Ascending aorta (tissue), 2 donors: ENCODE measurements around the gene RPS28. TPM values are rescaled to one million over a fixed set of nuclear protein-coding genes. Genes with fewer than 3 reads are reported as not detected.

Experiments used
- DNase-seq, 2 donors: peaks; one replicate each; pipeline ENCODE4 v3.0.0-alpha.2; 2019; ENCODE audit warnings: low spot score in 2 of 2
- H3K27ac ChIP-seq, 2 donors: fragments of 200-600 bp; sonication (generic); one replicate each; pipeline ENCODE4 v1.5.1; 2016 to 2017; ENCODE audit warnings: mild to moderate bottlenecking in 1 of 2
- H3K27me3 ChIP-seq: fragments of 200-600 bp; sonication (generic); one replicate; pipeline ENCODE4 v1.5.1; 2017
- H3K36me3 ChIP-seq, 2 donors: fragments of 200-600 bp; sonication (generic); one replicate each; pipeline ENCODE4 v1.5.1; 2016
- H3K4me1 ChIP-seq, 2 donors: fragments of 200-600 bp; sonication (generic); one replicate each; pipeline ENCODE4 v1.5.1; 2016 to 2017; ENCODE audit warnings: mild to moderate bottlenecking in 1 of 2
- H3K4me3 ChIP-seq, 2 donors: fragments of 200-600 bp; sonication (generic); one replicate each; pipeline ENCODE4 v1.5.1; 2016 to 2017; ENCODE audit warnings: mild to moderate bottlenecking in 1 of 2
- H3K9me3 ChIP-seq, 2 donors: fragments of 200-600 bp; sonication (generic); one replicate each; pipeline ENCODE4 v1.5.1; 2016
- intact Hi-C: fragments of 100-400 bp; cut with DNase I; formaldehyde crosslinking; loops from one replicate; pipeline ENCODE4 v1.15.1; 2023
- total RNA-seq: library from RNA; depleted of rRNA; stranded (reverse); fragments of >200 nt; gene quantifications from one replicate; pipeline ENCODE4 v1.1.0, GENCODE V29; 2016
- TF ChIP-seq, protein P1 (sequence below), 3 experiments: fragments of 200-600 bp in 2 of 3; fragments of 450-650 bp in 1 of 3; sonication (generic) in 2 of 3; IDR thresholded peaks; one replicate each; pipeline ENCODE4 v1.5.1; 2016 to 2019; ENCODE audit warnings: antibody characterized with exemption in 3 of 3, mild to moderate bottlenecking in 1 of 3, moderate library complexity in 1 of 3

The RPS28 gene
- total RNA-seq, 1 donor from 2014 or later, result 393 TPM

DNA sequence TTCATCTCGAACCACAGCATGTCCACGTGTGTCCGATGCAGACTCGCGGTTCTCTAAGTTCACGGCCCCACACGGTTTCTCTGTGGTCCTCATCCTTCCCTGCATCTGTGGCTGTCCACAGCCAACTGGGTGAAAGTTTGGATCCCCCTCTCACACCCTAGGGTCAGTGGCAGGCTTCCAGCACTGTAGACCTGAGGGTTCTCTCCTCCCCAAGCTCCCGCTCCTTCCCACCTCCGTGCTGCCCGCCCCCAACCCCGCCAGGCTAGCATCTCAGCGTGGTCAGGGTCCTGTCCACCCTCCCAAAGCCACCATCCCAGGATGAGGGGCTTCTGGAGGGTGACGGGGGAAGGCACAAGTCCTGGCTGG is 45.6 kb downstream of the RPS28 start:
- no peak for DNase-seq
- H3K36me3 ChIP-seq, result peaks cover 0 to 6% of the 10 kb centered on the region in 2 donors
- peak overlapping the region; percentile 27 to 50 for H3K4me3 ChIP-seq
- peak overlapping the region; percentile 37 to 81 for H3K27ac ChIP-seq
- intact Hi-C loops, result no loop called here
- H3K4me1 ChIP-seq, result peaks cover 15 to 34% of the 10 kb centered on the region in 2 donors
- TF ChIP-seq, protein P1, sequence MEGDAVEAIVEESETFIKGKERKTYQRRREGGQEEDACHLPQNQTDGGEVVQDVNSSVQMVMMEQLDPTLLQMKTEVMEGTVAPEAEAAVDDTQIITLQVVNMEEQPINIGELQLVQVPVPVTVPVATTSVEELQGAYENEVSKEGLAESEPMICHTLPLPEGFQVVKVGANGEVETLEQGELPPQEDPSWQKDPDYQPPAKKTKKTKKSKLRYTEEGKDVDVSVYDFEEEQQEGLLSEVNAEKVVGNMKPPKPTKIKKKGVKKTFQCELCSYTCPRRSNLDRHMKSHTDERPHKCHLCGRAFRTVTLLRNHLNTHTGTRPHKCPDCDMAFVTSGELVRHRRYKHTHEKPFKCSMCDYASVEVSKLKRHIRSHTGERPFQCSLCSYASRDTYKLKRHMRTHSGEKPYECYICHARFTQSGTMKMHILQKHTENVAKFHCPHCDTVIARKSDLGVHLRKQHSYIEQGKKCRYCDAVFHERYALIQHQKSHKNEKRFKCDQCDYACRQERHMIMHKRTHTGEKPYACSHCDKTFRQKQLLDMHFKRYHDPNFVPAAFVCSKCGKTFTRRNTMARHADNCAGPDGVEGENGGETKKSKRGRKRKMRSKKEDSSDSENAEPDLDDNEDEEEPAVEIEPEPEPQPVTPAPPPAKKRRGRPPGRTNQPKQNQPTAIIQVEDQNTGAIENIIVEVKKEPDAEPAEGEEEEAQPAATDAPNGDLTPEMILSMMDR (IDR thresholded peaks at IDR 0.05), result no peak
- no peaks in the 10 kb centered on the region for H3K9me3 ChIP-seq
- H3K27me3 ChIP-seq, result no peaks in the 10 kb centered on the region

- intact Hi-C loops, result no loop called here
- peaks cover 0 to 9% of the 10 kb centered on the region in 2 donors for H3K36me3 ChIP-seq
- H3K9me3 ChIP-seq, result no peaks in the 10 kb centered on the region
- H3K4me3 ChIP-seq, result peak overlapping the region; percentile 27 to 50
- DNase-seq, result peak in 1 of 2 donors; percentile 93
- peaks cover 15 to 30% of the 10 kb centered on the region in 2 donors for H3K4me1 ChIP-seq
- no peaks in the 10 kb centered on the region for H3K27me3 ChIP-seq
- TF ChIP-seq, protein P1 (IDR thresholded peaks at IDR 0.05), result no peak
- H3K27ac ChIP-seq, result peak overlapping the region; percentile 37 to 81
Observed at GRCh38 chr19:8367327-8368001, 46.2 kb downstream of the RPS28 start.

DNA sequence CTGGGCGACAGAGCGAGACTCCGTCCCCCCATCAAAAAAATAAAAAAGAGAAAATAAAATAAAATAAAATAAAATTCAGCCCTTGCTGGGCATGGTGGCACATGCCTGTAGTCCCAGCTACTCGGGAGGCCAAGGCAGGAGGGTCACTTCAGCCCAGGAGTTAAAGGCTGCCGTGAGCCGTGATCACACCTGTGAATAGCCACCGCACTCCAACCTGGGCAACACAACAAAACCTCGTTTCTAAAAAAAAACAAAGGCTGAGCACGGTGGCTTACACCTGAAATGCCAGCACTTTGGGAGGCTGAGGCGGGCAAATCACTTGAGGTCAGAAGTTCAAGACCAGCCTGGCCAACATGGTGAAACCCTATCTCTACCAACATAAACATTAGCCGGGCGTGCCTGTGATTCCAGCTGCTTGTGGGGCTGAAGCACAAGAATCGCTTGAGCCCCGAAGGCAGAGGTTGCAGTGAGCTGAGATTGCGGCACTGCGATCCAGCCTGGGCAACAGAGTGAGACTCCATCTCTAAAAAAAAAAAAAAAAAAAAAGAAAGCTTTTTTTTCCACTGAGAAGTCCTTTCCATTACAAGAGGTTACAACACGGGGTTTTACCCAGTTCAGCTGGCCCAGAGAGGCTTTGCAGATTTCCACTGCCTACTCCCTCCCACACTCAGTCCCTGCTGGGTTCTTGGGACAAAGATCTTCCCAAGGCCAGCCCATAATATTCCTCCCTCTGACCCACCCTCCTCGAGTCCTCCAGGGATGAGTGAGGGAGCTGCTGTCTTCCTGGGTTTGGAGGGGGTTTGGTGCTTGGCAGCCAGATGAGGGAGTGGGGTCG is 49.1 kb downstream of the RPS28 start:
- no peak overlapping the region for H3K4me3 ChIP-seq
- TF ChIP-seq, protein P1 (IDR thresholded peaks at IDR 0.05), result no peak
- H3K4me1 ChIP-seq, result peaks cover 7 to 20% of the 10 kb centered on the region in 2 donors
- H3K36me3 ChIP-seq, result peaks cover 0 to 28% of the 10 kb centered on the region in 2 donors
- H3K9me3 ChIP-seq, result no peaks in the 10 kb centered on the region
- H3K27ac ChIP-seq, result peak overlapping the region in 1 of 2 donors; percentile 36
- no peaks in the 10 kb centered on the region for H3K27me3 ChIP-seq
- intact Hi-C loops, result no loop called here
- no peak for DNase-seq

GRCh38 chr19:8371011-8371804 is 49.9 kb downstream of the RPS28 start:
- H3K36me3 ChIP-seq, result peaks cover 0 to 28% of the 10 kb centered on the region in 2 donors
- H3K4me3 ChIP-seq, result no peak overlapping the region
- intact Hi-C loops, result no loop called here

More at GRCh38 chr19:8371011-8371804, 49.9 kb downstream of the RPS28 start:
- Histone ChIP-seq H3K4me1 (peaks cover 7 to 20% of the 10 kb centered on the region in 2 donors), H3K27me3 (no peaks in the 10 kb centered on the region), H3K27ac (peak overlapping the region in 1 of 2 donors; percentile 36), H3K9me3 (no peaks in the 10 kb centered on the region)
- DNase-seq, result no peak
- TF ChIP-seq, protein P1 (IDR thresholded peaks at IDR 0.05), result no peak

Other genes with a start within 250 kb of the RPS28 start
- gene FBN3, start 171.9 kb upstream of the RPS28 start, total RNA-seq, result not detected
- 20.2 TPM for gene CERS4, start 112.1 kb upstream of the RPS28 start, total RNA-seq
- gene CD320, start 13.1 kb upstream of the RPS28 start, total RNA-seq, result 263 TPM
- 11.8 TPM for gene NDUFA7, start 121 bp upstream of the RPS28 start, total RNA-seq
- 47.4 TPM for gene KANK3, start 21.8 kb downstream of the RPS28 start, total RNA-seq
- gene ANGPTL4, start 42.7 kb downstream of the RPS28 start, total RNA-seq, result 161 TPM
- gene RAB11B, start 68.9 kb downstream of the RPS28 start, total RNA-seq, result 70.8 TPM
- gene MARCHF2, start 91.8 kb downstream of the RPS28 start, total RNA-seq, result 151 TPM
- 198 TPM for gene HNRNPM, start 123.5 kb downstream of the RPS28 start, total RNA-seq
- not detected for gene PRAM1, start 181.1 kb downstream of the RPS28 start, total RNA-seq
- gene ZNF414, start 192.7 kb downstream of the RPS28 start, total RNA-seq, result 189 TPM